Endothelial cell of umbilical vein (primary cell): Measurements from ENCODE around the gene ARHGEF10L. TPM values are rescaled to one million over a fixed set of nuclear protein-coding genes. Genes with fewer than 3 reads are reported as not detected.

Experiments used
- BruUV-seq: library from RNA; stranded (reverse); fragments of 400-500 nt; replicated peaks from 2 replicates; lab custom pipeline; 2021; lab: Mats Ljungman, UMichigan
- CTCF ChIA-PET: fragments of 300-600, 350-600 bp; sonication (Branson Sonifier 250); formaldehyde crosslinking; loops from one replicate; lab custom pipeline; 2021; ENCODE audit warnings: antibody characterized with exemption, inconsistent platforms; lab: Charles Lee
- POLR2A ChIA-PET: fragments of 300-600, 350-600 bp; sonication (Branson Sonifier 250); formaldehyde crosslinking; loops from one replicate; lab custom pipeline; 2021; ENCODE audit warnings: antibody characterized with exemption, inconsistent platforms; lab: Charles Lee
- DNase-seq: peaks from one replicate; pipeline ENCODE4 v3.0.0-alpha.2; 2011; ENCODE audit warnings: low read depth, low spot score
- FAIRE-seq: peaks from 2 replicates; lab custom pipeline; 2011; peaks lifted over from hg19 to GRCh38; lab: Jason Lieb, UNC
- H2AFZ ChIP-seq: 2 replicates; pipeline ENCODE4 v1.6.0; 2012; ENCODE audit warnings: low read depth, low read length, control low read depth, inconsistent platforms
- H3K27ac ChIP-seq: 2 replicates; pipeline ENCODE4 v1.5.1; 2011; ENCODE audit warnings: low read depth, mild to moderate bottlenecking, control low read depth, low read length, moderate library complexity; ENCODE audit not compliant: insufficient read depth
- H3K27me3 ChIP-seq, 2 experiments: 2 replicates each; pipeline versions ENCODE4 v1.6.0 to v1.6.1; 2011; ENCODE audit warnings: low read length in 2 of 2, mixed read lengths in 1 of 2; ENCODE audit not compliant: control insufficient read depth in 2 of 2, insufficient read depth in 2 of 2
- H3K36me3 ChIP-seq, 2 experiments: 2 replicates in 1 of 2; 3 replicates in 1 of 2; pipeline ENCODE4 v1.5.1; 2011; ENCODE audit warnings: low read length in 2 of 2, mild to moderate bottlenecking in 1 of 2, moderate library complexity in 1 of 2; ENCODE audit not compliant: control insufficient read depth in 2 of 2, insufficient read depth in 2 of 2; ENCODE audit errors: extremely low read depth in 1 of 2
- H3K4me1 ChIP-seq: 3 replicates; pipeline ENCODE4 v1.5.1; 2011; ENCODE audit warnings: mild to moderate bottlenecking, low read length; ENCODE audit not compliant: control insufficient read depth, insufficient read depth; ENCODE audit errors: extremely low read depth
- H3K4me2 ChIP-seq: 2 replicates; pipeline ENCODE4 v1.6.1; 2011; ENCODE audit warnings: low read length, control low read depth, mixed read lengths; ENCODE audit not compliant: insufficient read depth
- H3K4me3 ChIP-seq, 3 experiments: fragments of 200-600 bp in 1 of 3; sonication (generic), shearing (Covaris generic) in 1 of 3; replicated peaks in 1 of 3; 2 replicates each; pipeline ENCODE4 v1.5.1; 2011 to 2016; ENCODE audit warnings: control low read depth in 3 of 3, low read length in 3 of 3, mild to moderate bottlenecking in 2 of 3, inconsistent platforms in 1 of 3, low read depth in 1 of 3, moderate library complexity in 1 of 3; ENCODE audit not compliant: insufficient read depth in 1 of 3
- H3K79me2 ChIP-seq: 2 replicates; pipeline ENCODE4 v1.6.0; 2012; ENCODE audit warnings: low read length, inconsistent platforms; ENCODE audit not compliant: control insufficient read depth, insufficient read depth
- H3K9ac ChIP-seq: replicated peaks from 2 replicates; pipeline ENCODE3; 2011; ENCODE audit warnings: low read length, control low read depth; ENCODE audit not compliant: insufficient read depth; ENCODE audit errors: extremely low read depth
- H3K9me1 ChIP-seq: replicated peaks from 3 replicates; pipeline ENCODE4 v1.6.0; 2011; ENCODE audit warnings: mild to moderate bottlenecking, low read length; ENCODE audit not compliant: control insufficient read depth, insufficient read depth; ENCODE audit errors: extremely low read depth
- H3K9me3 ChIP-seq: replicated peaks from 2 replicates; pipeline ENCODE4 v1.5.1; 2012; ENCODE audit warnings: low read length, inconsistent platforms; ENCODE audit not compliant: control insufficient read depth, insufficient read depth
- H4K20me1 ChIP-seq: replicated peaks from 2 replicates; pipeline ENCODE3; 2011; ENCODE audit warnings: mild to moderate bottlenecking, low read length; ENCODE audit not compliant: control insufficient read depth, insufficient read depth; ENCODE audit errors: extremely low read depth
- EZH2 ChIP-seq: IDR thresholded peaks from 2 replicates; pipeline ENCODE4 v1.6.1; 2012; ENCODE audit warnings: borderline replicate concordance, low read depth, mild to moderate bottlenecking, moderate library complexity, low read length, inconsistent platforms; ENCODE audit not compliant: severe bottlenecking
- FOS ChIP-seq: IDR thresholded peaks from 2 replicates; pipeline ENCODE4 v1.6.1; 2011; ENCODE audit warnings: mild to moderate bottlenecking, low read length, moderate library complexity, borderline replicate concordance; ENCODE audit not compliant: insufficient read depth
- GATA2 ChIP-seq: IDR thresholded peaks from 2 replicates; pipeline ENCODE4 v1.7.0; 2011; ENCODE audit warnings: low read depth, mild to moderate bottlenecking, moderate library complexity, mixed read lengths, low read length; ENCODE audit not compliant: insufficient read length, insufficient read depth
- JUN ChIP-seq: IDR thresholded peaks from 2 replicates; pipeline ENCODE4 v1.6.1; 2011; ENCODE audit warnings: borderline replicate concordance, low read depth; ENCODE audit not compliant: insufficient read length, insufficient read depth
- MYC ChIP-seq: IDR thresholded peaks from one replicate; pipeline ENCODE4 v1.6.1; 2011; ENCODE audit warnings: mild to moderate bottlenecking, low read depth, low read length
- POLR2A ChIP-seq: IDR thresholded peaks from 2 replicates; pipeline ENCODE4 v1.6.1; 2012; ENCODE audit warnings: low read depth, mild to moderate bottlenecking, control low read depth, low read length
- POLR2AphosphoS5 ChIP-seq: IDR thresholded peaks from 2 replicates; pipeline ENCODE4 v1.6.1; 2012; ENCODE audit warnings: low read depth, mild to moderate bottlenecking, control low read depth, low read length, moderate library complexity; ENCODE audit not compliant: insufficient read depth
- dilution Hi-C: fragments of 300-500 bp; cut with MboI; formaldehyde crosslinking; loops from one replicate; pipeline ENCODE4 v1.15.0; 2019; ENCODE audit warnings: low sequenced_read_pairs; ENCODE audit not compliant: extremely low pct_ligation_motif_present
- intact Hi-C: fragments of 100-400 bp; cut with micrococcal nuclease; formaldehyde crosslinking; loops from one replicate; pipeline ENCODE4 v1.10.0; 2022
- polyA plus RNA-seq, 4 experiments: library from polyadenylated mRNA; depleted of rRNA in 3 of 4; stranded (reverse) in 3 of 4; unstranded in 1 of 4; fragments of >200 nt; gene quantifications; 2 replicates each; pipeline versions ENCODE4 v1.2.1 to v1.2.3, GENCODE V29; 2011 to 2012; ENCODE audit warnings: missing spikeins in 1 of 4
- total RNA-seq: library from RNA; stranded (reverse); gene quantifications from 2 replicates; pipeline ENCODE4 v1.2.3, GENCODE V29; 2021
- TF ChIP-seq, protein P1 (sequence below): IDR thresholded peaks from 2 replicates; pipeline ENCODE4 v1.6.1; 2011; ENCODE audit not compliant: insufficient read depth, insufficient read length
- TF ChIP-seq, protein P2 (sequence below), 2 donors: IDR thresholded peaks; 1 replicate in 1 of 2; 2 replicates in 1 of 2; pipeline ENCODE4 v1.5.1; 2011; ENCODE audit warnings: low read length in 2 of 2, mild to moderate bottlenecking in 2 of 2, moderate library complexity in 2 of 2, control low read depth in 1 of 2, inconsistent platforms in 1 of 2, low read depth in 1 of 2; ENCODE audit not compliant: insufficient read depth in 1 of 2; ENCODE audit errors: extremely low read depth in 1 of 2

The ARHGEF10L gene
- total and polyA plus RNA-seq, 2 donors (not counting 3 experiments of a cell fraction or from before 2014, with no cell fraction given), result 1.9 to 5.2 TPM

DNA sequence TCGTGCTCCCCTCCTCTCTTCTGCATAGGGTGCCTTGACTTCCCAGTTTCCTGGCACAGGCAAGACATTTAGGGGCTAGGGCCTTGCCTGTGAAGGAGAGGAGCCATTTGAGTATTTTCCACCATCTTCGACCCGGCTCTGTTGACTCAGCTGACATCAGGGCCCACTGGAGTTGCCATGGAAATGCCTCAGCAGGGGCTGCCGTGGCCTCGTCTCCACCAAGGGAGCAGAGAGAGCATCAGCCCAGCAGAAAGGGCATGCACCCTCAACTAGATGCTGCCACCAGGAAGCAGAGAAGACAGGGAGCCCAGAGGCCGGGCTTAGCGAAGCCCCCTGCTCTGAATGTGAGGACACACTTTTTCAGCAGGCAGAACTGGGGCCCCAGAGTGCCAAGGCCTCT is 113.8 kb downstream of the ARHGEF10L start:
- intact Hi-C loops (loop anchor here (1.0 to 2.0 kb wide), 2 partner anchors 928 to 1168 kb away; no protein-coding TSS in a partner anchor), dilution Hi-C loops (no loop called here)
- Histone ChIP-seq H4K20me1 (no peaks in the 10 kb centered on the region), H2AFZ (no peak overlapping the region), H3K27me3 (no peaks in the 10 kb centered on the region), H3K9me1 (no peaks in the 10 kb centered on the region), H3K4me2 (no peak overlapping the region), H3K9ac (no peak overlapping the region), H3K4me1 (no peaks in the 10 kb centered on the region), H3K9me3 (no peaks in the 10 kb centered on the region), H3K4me3 (no peak overlapping the region), H3K36me3 (no peaks in the 10 kb centered on the region), H3K79me2 (no peaks in the 10 kb centered on the region), H3K27ac (no peak overlapping the region)
- no TSS peak for BruUV-seq
- CTCF ChIA-PET, result interaction anchor here (1.0 to 7.7 kb wide), 7 partner anchors 8 to 929 kb away, joined by 3 to 78 read pairs (median 6); no protein-coding TSS in a partner anchor
- no peak for TF ChIP-seq MYC
- TF ChIP-seq POLR2AphosphoS5, result no peak
- no peak for TF ChIP-seq FOS
- no peak for TF ChIP-seq JUN
- TF ChIP-seq, protein P1, sequence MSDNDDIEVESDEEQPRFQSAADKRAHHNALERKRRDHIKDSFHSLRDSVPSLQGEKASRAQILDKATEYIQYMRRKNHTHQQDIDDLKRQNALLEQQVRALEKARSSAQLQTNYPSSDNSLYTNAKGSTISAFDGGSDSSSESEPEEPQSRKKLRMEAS, result no peak
- TF ChIP-seq EZH2, result no peak
- TF ChIP-seq GATA2, result no peak
- TF ChIP-seq, protein P2, sequence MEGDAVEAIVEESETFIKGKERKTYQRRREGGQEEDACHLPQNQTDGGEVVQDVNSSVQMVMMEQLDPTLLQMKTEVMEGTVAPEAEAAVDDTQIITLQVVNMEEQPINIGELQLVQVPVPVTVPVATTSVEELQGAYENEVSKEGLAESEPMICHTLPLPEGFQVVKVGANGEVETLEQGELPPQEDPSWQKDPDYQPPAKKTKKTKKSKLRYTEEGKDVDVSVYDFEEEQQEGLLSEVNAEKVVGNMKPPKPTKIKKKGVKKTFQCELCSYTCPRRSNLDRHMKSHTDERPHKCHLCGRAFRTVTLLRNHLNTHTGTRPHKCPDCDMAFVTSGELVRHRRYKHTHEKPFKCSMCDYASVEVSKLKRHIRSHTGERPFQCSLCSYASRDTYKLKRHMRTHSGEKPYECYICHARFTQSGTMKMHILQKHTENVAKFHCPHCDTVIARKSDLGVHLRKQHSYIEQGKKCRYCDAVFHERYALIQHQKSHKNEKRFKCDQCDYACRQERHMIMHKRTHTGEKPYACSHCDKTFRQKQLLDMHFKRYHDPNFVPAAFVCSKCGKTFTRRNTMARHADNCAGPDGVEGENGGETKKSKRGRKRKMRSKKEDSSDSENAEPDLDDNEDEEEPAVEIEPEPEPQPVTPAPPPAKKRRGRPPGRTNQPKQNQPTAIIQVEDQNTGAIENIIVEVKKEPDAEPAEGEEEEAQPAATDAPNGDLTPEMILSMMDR (IDR thresholded peaks at IDR 0.05; ENCODE audit: extremely low read depth in 1 of 2, insufficient read depth in 1 of 2, low read depth in 1 of 2, low read length in 2 of 2), result no peak
- TF ChIP-seq POLR2A, result no peak
- no peak for FAIRE-seq
- POLR2A ChIA-PET, result no interaction called here
- no peak for DNase-seq
